ENCODE results near the gene ZNF462.

The ZNF462 gene

DNA sequence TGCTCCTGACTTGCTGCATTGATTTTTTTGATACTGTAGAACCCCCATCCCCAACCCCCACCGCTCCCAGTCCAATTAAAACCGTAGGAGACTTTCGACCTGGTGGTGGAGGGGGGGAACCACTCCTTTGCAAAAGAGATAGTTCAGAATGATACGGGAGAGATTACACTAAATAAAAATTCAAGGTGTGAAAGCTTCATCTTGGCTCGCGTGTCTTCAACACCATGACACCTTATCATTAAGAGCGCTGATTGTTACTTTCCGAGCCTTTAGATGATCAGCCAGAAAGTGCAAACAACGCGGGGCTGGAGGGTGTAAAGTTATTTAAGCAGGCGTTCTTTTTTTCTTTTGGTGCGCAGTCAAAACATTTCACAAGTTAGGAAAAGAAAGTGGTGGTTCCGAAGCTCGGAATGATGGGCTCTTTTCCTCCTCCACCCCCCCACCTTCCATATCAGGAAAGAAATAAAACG is 1.3 kb upstream of the ZNF462 start:
- no peak for DNase-seq (ENCODE audit: low read depth, low spot score)
- POLR2A ChIA-PET: no interaction called here
- peak overlapping the region; percentile 82 for H3K4me3 ChIP-seq (ENCODE audit: low read depth, low read length)
- no peak for TF ChIP-seq CTCF (IDR thresholded peaks at IDR 0.05; ENCODE audit: insufficient read depth, low read length, missing control alignments)
- CTCF ChIA-PET: interaction anchor here (0.7 to 2.2 kb wide), 7 partner anchors 18 to 1019 kb away, joined by 3 to 11 read pairs (median 3); no protein-coding TSS in a partner anchor

GRCh38 chr9:106862110-106862820 is 701 bp upstream of the ZNF462 start:
- no peak for DNase-seq (ENCODE audit: low read depth, low spot score)
- peak overlapping the region; percentile 82 for H3K4me3 ChIP-seq (ENCODE audit: low read depth, low read length)
- ChIA-PET POLR2A (no interaction called here), CTCF (interaction anchor here (0.6 to 2.2 kb wide), 7 partner anchors 18 to 1020 kb away, joined by 3 to 11 read pairs (median 3); no protein-coding TSS in a partner anchor)
- no peak for TF ChIP-seq CTCF (IDR thresholded peaks at IDR 0.05; ENCODE audit: insufficient read depth, low read length, missing control alignments)

- TF ChIP-seq CTCF (IDR thresholded peaks at IDR 0.05; ENCODE audit: insufficient read depth, low read length, missing control alignments): no peak
- no peak for DNase-seq (ENCODE audit: low read depth, low spot score)
- H3K4me3 ChIP-seq (ENCODE audit: low read depth, low read length): peak overlapping the region; percentile 82
- ChIA-PET POLR2A (interaction anchor here (0.6 to 2.1 kb wide), 3 partner anchors 12 to 133 kb away, joined by 3 to 7 read pairs (median 3); no protein-coding TSS in a partner anchor), CTCF (interaction anchor here (0.7 to 1.7 kb wide), 6 partner anchors 14 to 277 kb away, joined by 3 to 5 read pairs (median 3); no protein-coding TSS in a partner anchor)
Observed at GRCh38 chr9:106864373-106865143, 1.6 kb downstream of the ZNF462 start.

DNA sequence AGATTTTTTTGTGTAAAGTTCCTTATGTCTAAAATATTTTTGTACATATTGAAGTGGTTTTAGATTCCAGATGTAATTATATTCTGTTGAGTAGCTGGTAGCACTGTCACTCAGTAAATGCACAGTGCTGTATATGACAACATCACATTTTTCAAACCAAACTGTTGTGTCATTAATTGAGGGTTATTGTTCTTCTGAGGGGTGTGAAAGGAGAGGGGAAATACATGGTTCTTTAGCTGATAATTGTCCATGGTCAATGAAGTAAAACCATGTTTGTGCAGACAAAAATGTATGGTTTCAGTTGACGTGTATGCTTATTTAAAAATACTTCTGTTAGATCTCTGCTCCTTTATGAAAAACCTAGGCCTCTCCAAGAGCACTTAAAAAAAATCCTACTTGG is 3.3 kb downstream of the ZNF462 start:
- ChIA-PET CTCF (no interaction called here), POLR2A (no interaction called here)
- no peak overlapping the region for H3K4me3 ChIP-seq (ENCODE audit: low read depth, low read length)

DNA sequence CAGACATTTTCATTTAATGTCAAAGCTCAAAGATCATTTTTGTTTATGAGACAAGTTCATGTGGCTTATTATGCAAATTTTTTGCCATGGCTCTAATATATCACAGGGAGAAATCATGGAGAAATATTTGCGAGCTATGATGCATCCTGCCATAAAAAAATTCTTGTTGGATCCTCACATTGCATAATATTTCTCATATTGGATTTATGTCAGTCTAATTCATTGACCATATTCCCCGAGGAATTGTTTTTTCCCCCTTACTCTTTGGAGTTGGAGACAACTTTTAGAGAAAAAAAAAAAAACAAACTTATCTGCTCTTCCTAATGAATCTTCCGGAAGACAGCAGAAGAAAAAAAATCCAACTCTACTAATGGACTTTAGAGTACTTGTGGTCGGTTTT is 4.3 kb downstream of the ZNF462 start:
- no peak overlapping the region for H3K4me3 ChIP-seq (ENCODE audit: low read depth, low read length)
- TF ChIP-seq CTCF (IDR thresholded peaks at IDR 0.05; ENCODE audit: insufficient read depth, low read length, missing control alignments): no peak
- DNase-seq (ENCODE audit: low read depth, low spot score): no peak
- CTCF ChIA-PET: no interaction called here
- POLR2A ChIA-PET: no interaction called here

More for the DNA sequence above, 3.3 kb downstream of the ZNF462 start:
- no peak for DNase-seq (ENCODE audit: low read depth, low spot score)
- no peak for TF ChIP-seq CTCF (IDR thresholded peaks at IDR 0.05; ENCODE audit: insufficient read depth, low read length, missing control alignments)

DNA sequence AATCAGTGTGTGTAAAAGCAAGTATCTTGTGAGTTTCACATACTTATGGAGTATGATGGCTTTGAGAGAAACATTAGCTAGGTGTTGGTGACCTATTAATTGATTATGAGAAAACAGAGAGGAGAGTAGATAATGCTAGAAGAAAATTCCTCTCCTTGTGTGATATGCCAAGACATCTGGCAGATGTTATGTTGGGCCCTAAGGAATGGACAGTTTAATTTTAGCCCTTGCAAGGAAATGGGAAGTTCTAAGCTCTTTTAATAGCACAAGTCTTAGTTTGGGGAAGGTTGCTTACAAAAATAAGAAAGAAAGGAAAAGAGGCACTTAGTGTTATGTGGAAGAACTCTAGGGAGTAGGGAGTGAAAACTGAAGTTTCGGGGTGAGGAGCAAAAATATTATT is 5.1 kb downstream of the ZNF462 start:
- TF ChIP-seq CTCF (IDR thresholded peaks at IDR 0.05; ENCODE audit: insufficient read depth, low read length, missing control alignments): no peak
- no peak for DNase-seq (ENCODE audit: low read depth, low spot score)
- CTCF ChIA-PET: interaction anchor here (0.7 kb wide), 1 partner anchor 270 kb away, joined by 3 read pairs; no protein-coding TSS in a partner anchor
- POLR2A ChIA-PET: no interaction called here
- H3K4me3 ChIP-seq (ENCODE audit: low read depth, low read length): no peak overlapping the region
